GM10847 (cell line): ENCODE results near the gene PRSS50.

Experiments used
- POLR2A ChIP-seq: IDR thresholded peaks from 2 replicates; pipeline ENCODE4 v1.6.1; 2011; ENCODE audit not compliant: insufficient read length; ENCODE audit errors: extremely low read depth

Gene PRSS50

GRCh38 chr3:46703013-46703520 lies 14.6 kb downstream of the PRSS50 start:
- TF ChIP-seq POLR2A = no peak

DNA sequence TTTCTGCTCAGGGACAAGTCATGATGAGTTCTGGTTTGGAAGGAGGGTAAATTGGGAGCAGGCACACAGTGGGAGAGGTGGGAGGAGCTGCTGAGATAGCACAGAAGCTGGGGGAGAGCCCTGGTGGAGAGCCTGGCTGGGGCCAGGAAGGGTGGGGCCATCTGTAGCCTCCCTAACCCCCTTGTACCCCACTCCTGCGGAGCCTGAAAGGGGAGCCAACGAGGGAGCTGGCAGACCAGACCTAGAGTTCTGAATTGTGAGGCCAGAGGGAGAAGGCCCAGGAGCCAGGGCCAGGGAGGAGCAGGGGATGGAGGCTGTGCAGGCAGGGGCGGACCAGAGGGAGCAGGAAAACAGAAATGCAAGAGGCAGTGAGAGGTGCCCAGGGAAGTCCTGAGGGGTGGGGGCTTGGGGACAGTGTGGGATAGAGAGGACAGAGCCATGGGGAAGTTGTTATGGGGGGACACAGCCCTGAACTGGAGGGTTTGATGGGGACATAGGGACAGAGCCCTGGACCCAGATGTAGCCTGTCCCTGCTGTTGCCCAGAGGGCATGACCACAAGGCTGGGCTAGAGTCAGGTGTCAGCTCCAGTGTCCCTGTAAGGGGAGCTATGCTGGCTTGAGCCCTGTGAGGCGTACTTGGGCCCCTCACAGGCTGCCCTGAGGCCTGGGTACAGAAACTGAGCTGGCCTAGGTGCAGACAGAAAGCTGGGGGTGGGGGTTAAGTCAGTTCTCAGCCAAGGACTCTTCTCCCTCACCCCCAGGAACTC lies 15.2 kb downstream of the PRSS50 start:
- TF ChIP-seq POLR2A = no peak

- TF ChIP-seq POLR2A = no peak
Observed at GRCh38 chr3:46701181-46701939, 16.3 kb downstream of the PRSS50 start, which contains the start of gene TMIE. Gene TMIE (plus strand): TSS chr3:46701392. CDS start chr3:46701488, 96 bp downstream.

DNA sequence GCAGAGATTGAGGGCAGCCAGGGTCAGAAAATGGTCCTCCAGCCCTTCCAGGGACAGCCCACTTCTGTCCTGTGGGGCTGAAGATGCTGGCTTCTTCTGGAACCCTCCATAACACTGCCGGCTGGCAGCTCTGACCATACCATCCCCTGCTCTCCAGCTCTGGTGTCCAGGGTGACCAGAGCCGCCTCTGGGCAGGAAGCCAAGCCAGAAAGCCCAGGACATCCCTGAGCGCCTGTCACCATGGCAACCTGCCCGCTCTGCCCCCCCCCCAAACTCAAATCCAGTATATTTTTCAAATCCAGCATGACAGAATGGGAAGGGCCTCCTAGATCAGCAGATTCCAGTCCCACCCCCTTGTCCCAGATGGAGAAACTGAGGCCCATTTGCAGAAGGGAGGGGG lies 16.9 kb downstream of the PRSS50 start:
- no peak for TF ChIP-seq POLR2A

GRCh38 chr3:46699676-46700523 lies 17.8 kb downstream of the PRSS50 start:
- no peak for TF ChIP-seq POLR2A

GRCh38 chr3:46695962-46696894 lies 21.4 kb downstream of the PRSS50 start:
- TF ChIP-seq POLR2A = no peak

GRCh38 chr3:46695177-46695961 lies 22.3 kb downstream of the PRSS50 start:
- no peak for TF ChIP-seq POLR2A

- no peak for TF ChIP-seq POLR2A
Observed at GRCh38 chr3:46694520-46694919, 23.1 kb downstream of the PRSS50 start.

- TF ChIP-seq POLR2A = no peak
Observed at GRCh38 chr3:46693892-46694226, 23.8 kb downstream of the PRSS50 start.

GRCh38 chr3:46693038-46693891 lies 24.4 kb downstream of the PRSS50 start, which contains the start of gene ALS2CL:
Gene ALS2CL (minus strand): TSS chr3:46693679. CDS start chr3:46689440, 4,239 bp downstream.
- TF ChIP-seq POLR2A = no peak

GRCh38 chr3:46692566-46692990 lies 25.1 kb downstream of the PRSS50 start:
- TF ChIP-seq POLR2A = no peak

DNA sequence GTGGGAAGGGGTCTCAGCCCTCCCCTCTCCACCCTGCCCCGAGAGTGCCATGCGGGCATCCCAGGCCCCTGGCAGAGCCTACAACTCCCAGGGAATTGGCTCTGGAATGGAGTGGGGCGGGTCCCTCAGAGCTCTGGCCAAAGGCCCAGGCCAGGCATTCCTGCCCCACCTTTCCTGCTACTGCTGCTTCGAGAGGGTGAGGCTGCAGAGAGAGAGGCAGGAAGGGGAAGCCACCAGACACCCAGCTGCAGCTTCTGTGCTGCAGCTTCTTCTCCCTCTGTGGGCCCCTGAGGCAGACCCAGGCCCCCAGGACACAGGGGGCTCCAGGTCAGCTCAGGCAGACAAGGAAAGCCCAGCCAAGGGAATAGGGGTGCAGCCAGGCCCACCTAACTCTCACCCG lies 26.9 kb downstream of the PRSS50 start:
- TF ChIP-seq POLR2A = no peak

DNA sequence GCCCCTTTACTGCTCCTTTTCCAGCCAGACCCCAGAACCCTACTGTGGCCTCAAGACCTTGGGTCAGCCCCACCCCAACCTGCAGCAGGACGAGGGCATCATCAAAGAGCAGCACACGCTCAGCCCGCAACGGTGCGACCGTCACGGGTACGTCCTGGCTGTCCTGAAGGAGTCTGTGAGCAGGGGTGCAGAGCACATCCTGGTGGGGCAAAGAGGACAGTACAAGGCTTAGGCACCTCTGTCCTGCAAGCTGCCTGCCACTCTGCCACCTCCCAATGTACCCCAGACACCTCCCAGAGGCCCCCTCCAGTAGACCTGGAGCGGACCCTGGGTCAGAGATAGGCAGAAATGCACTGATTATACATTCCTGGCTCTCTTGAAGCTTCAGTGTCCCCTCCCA lies 32.2 kb downstream of the PRSS50 start:
- no peak for TF ChIP-seq POLR2A

DNA sequence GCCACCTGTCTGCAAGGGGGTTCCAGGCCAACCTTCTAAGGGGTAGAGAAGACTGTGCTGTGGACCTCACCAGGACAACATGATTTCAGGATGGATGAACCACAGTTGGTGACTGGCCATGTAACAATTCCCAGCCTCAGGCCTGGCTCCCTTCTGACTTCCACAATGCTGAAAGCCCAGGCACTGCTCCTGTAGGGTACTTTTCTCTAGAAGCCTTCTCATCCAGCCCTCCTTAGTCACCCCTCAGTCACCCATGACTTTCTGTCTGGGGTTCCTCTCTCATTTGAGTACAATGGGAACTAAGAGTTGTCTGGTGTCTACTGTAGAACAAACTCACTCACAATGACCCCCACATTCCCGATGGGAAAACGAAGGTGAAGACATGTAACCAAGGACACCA lies 32.8 kb downstream of the PRSS50 start:
- no peak for TF ChIP-seq POLR2A
